ENCODE measurements around the gene RNF208. TPM values are rescaled to one million over a fixed set of nuclear protein-coding genes. Genes with fewer than 3 reads are reported as not detected.
A peak's percentile ranks its signal among the peaks of the same experiment; 100 is the strongest.

Gene RNF208
- total and polyA plus RNA-seq, 9 of the 15 experiments (the other 6 are each of a cell fraction or from before 2014, with no cell fraction given), result 0.15 to 6.9 (median 0.50) TPM; not detected in 2

DNA sequence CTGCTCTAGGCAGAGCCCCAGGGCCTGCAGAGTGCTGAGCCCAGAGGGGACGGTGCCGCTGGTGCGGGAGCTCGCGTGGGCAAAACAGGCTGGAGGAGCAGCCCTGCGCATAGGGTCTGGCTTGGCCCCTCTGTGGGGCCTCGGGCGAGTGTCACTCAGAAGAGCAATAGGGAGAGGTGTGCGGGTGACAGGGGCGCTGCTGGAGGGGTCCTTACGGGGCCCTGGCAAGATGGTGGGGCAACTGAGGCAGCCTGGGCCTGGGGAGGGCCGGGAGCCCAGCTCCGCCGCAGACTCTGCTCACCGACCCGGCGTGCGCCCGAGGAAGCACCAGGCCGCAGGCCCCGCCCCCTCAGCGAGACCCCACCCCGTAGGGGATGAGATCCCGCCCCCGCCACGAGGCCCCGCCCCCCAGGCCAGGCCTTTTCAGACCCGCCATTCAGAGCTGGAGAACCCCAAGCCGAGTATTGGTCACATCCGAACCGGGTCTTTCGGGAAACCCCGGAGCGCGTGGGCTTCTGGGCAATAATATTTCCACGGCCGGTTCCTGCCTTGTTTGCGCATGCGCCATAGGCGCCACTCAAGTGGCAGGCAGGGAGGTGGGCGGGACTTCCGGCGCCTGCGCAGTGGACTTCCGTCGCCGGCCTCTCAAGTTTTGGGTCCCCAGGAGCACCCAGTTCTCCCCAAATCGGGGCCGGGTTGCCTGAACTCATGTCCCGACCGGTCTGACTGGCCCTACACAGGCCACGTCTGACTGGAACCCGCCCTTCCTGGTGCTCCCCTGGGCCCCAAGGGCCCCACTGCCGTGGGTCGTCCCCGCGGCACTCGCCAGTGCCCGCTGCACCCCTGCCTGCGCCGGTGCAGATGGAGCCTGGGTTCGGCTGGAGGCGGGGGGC, 1.3 kb upstream of the RNF208 start (continued):
- TF ChIP-seq, protein P1, sequence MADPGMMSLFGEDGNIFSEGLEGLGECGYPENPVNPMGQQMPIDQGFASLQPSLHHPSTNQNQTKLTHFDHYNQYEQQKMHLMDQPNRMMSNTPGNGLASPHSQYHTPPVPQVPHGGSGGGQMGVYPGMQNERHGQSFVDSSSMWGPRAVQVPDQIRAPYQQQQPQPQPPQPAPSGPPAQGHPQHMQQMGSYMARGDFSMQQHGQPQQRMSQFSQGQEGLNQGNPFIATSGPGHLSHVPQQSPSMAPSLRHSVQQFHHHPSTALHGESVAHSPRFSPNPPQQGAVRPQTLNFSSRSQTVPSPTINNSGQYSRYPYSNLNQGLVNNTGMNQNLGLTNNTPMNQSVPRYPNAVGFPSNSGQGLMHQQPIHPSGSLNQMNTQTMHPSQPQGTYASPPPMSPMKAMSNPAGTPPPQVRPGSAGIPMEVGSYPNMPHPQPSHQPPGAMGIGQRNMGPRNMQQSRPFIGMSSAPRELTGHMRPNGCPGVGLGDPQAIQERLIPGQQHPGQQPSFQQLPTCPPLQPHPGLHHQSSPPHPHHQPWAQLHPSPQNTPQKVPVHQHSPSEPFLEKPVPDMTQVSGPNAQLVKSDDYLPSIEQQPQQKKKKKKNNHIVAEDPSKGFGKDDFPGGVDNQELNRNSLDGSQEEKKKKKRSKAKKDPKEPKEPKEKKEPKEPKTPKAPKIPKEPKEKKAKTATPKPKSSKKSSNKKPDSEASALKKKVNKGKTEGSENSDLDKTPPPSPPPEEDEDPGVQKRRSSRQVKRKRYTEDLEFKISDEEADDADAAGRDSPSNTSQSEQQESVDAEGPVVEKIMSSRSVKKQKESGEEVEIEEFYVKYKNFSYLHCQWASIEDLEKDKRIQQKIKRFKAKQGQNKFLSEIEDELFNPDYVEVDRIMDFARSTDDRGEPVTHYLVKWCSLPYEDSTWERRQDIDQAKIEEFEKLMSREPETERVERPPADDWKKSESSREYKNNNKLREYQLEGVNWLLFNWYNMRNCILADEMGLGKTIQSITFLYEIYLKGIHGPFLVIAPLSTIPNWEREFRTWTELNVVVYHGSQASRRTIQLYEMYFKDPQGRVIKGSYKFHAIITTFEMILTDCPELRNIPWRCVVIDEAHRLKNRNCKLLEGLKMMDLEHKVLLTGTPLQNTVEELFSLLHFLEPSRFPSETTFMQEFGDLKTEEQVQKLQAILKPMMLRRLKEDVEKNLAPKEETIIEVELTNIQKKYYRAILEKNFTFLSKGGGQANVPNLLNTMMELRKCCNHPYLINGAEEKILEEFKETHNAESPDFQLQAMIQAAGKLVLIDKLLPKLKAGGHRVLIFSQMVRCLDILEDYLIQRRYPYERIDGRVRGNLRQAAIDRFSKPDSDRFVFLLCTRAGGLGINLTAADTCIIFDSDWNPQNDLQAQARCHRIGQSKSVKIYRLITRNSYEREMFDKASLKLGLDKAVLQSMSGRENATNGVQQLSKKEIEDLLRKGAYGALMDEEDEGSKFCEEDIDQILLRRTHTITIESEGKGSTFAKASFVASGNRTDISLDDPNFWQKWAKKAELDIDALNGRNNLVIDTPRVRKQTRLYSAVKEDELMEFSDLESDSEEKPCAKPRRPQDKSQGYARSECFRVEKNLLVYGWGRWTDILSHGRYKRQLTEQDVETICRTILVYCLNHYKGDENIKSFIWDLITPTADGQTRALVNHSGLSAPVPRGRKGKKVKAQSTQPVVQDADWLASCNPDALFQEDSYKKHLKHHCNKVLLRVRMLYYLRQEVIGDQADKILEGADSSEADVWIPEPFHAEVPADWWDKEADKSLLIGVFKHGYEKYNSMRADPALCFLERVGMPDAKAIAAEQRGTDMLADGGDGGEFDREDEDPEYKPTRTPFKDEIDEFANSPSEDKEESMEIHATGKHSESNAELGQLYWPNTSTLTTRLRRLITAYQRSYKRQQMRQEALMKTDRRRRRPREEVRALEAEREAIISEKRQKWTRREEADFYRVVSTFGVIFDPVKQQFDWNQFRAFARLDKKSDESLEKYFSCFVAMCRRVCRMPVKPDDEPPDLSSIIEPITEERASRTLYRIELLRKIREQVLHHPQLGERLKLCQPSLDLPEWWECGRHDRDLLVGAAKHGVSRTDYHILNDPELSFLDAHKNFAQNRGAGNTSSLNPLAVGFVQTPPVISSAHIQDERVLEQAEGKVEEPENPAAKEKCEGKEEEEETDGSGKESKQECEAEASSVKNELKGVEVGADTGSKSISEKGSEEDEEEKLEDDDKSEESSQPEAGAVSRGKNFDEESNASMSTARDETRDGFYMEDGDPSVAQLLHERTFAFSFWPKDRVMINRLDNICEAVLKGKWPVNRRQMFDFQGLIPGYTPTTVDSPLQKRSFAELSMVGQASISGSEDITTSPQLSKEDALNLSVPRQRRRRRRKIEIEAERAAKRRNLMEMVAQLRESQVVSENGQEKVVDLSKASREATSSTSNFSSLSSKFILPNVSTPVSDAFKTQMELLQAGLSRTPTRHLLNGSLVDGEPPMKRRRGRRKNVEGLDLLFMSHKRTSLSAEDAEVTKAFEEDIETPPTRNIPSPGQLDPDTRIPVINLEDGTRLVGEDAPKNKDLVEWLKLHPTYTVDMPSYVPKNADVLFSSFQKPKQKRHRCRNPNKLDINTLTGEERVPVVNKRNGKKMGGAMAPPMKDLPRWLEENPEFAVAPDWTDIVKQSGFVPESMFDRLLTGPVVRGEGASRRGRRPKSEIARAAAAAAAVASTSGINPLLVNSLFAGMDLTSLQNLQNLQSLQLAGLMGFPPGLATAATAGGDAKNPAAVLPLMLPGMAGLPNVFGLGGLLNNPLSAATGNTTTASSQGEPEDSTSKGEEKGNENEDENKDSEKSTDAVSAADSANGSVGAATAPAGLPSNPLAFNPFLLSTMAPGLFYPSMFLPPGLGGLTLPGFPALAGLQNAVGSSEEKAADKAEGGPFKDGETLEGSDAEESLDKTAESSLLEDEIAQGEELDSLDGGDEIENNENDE (IDR thresholded peaks at IDR 0.05; ENCODE audit: low read depth, low read length), result no peak
- TF ChIP-seq SOX6 (IDR thresholded peaks at IDR 0.05) (no peak), POLR2H (tag; IDR thresholded peaks at IDR 0.05; ENCODE audit: low read depth) (no peak), ERF (CRISPR knock-in tag; IDR thresholded peaks at IDR 0.05) (0 out of 2 replicates have a peak, but pooled peaks have one; percentile 65), ASH1L (IDR thresholded peaks at IDR 0.05; ENCODE audit: borderline replicate concordance, low read depth, partially characterized antibody) (no peak), CHD2 (IDR thresholded peaks at IDR 0.05; ENCODE audit: low read depth, low read length) (no peak), ZNF175 (CRISPR knock-in tag; IDR thresholded peaks at IDR 0.05; ENCODE audit: low read depth) (no peak), SMC3 (conservative IDR thresholded peaks at IDR 0.05; ENCODE audit: insufficient read depth, low read depth, low read length) (no peak), ZNF384 (IDR thresholded peaks at IDR 0.05; ENCODE audit: low read depth, low read length) (no peak), CBX8 (IDR thresholded peaks at IDR 0.05; ENCODE audit: borderline replicate concordance, extremely low read depth, low read depth, low read length, poor library complexity, severe bottlenecking) (no peak), SMAD2 (IDR thresholded peaks at IDR 0.05; ENCODE audit: low read depth, low read length) (no peak), ZNF780A (CRISPR knock-in tag; IDR thresholded peaks at IDR 0.05) (0 out of 2 replicates have a peak, but pooled peaks have one; percentile 20)
- TF ChIP-seq, protein P2, sequence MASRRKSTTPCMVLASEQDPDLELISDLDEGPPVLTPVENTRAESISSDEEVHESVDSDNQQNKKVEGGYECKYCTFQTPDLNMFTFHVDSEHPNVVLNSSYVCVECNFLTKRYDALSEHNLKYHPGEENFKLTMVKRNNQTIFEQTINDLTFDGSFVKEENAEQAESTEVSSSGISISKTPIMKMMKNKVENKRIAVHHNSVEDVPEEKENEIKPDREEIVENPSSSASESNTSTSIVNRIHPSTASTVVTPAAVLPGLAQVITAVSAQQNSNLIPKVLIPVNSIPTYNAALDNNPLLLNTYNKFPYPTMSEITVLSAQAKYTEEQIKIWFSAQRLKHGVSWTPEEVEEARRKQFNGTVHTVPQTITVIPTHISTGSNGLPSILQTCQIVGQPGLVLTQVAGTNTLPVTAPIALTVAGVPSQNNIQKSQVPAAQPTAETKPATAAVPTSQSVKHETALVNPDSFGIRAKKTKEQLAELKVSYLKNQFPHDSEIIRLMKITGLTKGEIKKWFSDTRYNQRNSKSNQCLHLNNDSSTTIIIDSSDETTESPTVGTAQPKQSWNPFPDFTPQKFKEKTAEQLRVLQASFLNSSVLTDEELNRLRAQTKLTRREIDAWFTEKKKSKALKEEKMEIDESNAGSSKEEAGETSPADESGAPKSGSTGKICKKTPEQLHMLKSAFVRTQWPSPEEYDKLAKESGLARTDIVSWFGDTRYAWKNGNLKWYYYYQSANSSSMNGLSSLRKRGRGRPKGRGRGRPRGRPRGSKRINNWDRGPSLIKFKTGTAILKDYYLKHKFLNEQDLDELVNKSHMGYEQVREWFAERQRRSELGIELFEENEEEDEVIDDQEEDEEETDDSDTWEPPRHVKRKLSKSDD (conservative IDR thresholded peaks at IDR 0.05; ENCODE audit: low read length), result no peak

Measured in K562 (cell line).